ENCODE measurements around the gene FOLR3. TPM values are rescaled to one million over a fixed set of nuclear protein-coding genes. Genes with fewer than 3 reads are reported as not detected.

FOLR3 gene
- total RNA-seq, 1 donor from 2014 or later = not detected

GRCh38 chr11:72120930-72121329 is 14.6 kb upstream of the FOLR3 start:
- no peak overlapping the region for H3K27ac ChIP-seq (ENCODE audit: low read depth, low read length)
- no peak for FAIRE-seq
- TF ChIP-seq CTCF (IDR thresholded peaks at IDR 0.05; ENCODE audit: insufficient read depth, low read depth, low read length) (no peak), EZH2 (IDR thresholded peaks at IDR 0.05; ENCODE audit: insufficient read depth, low read length) (no peak)
- no peaks in the 10 kb centered on the region for H3K36me3 ChIP-seq (ENCODE audit: insufficient read depth, low read length)
- no peaks in the 10 kb centered on the region for H3K4me1 ChIP-seq (ENCODE audit: insufficient read depth, low read length)
- Mint-ChIP-seq H3K36me3 (ENCODE audit: low read depth, unreplicated experiment) (peaks cover 4% of the 10 kb centered on the region), H3K27ac (ENCODE audit: unreplicated experiment) (no peak overlapping the region), H3K4me1 (ENCODE audit: low read depth, unreplicated experiment) (no peaks in the 10 kb centered on the region), H3K4me3 (ENCODE audit: unreplicated experiment) (no peak overlapping the region), H3K9me3 (ENCODE audit: unreplicated experiment) (peaks cover 4% of the 10 kb centered on the region), H3K27me3 (ENCODE audit: low read depth, unreplicated experiment) (peaks cover 19% of the 10 kb centered on the region)
- no peaks in the 10 kb centered on the region for H3K27me3 ChIP-seq (ENCODE audit: insufficient read depth, low read length)
- H3K9me3 ChIP-seq (ENCODE audit: insufficient read depth, low read depth, low read length) = peaks cover 3% of the 10 kb centered on the region
- no peaks in the 10 kb centered on the region for H3K79me2 ChIP-seq (ENCODE audit: insufficient read depth, low read length)
- no peak for DNase-seq (ENCODE audit: low read depth)
- no peak overlapping the region for H3K9ac ChIP-seq (ENCODE audit: low read length)
- H3K4me2 ChIP-seq (ENCODE audit: low read length) = no peak overlapping the region
- no peak overlapping the region for H2AFZ ChIP-seq (ENCODE audit: low read depth, low read length)
- H3K4me3 ChIP-seq (ENCODE audit: insufficient read depth, low read depth, low read length) = no peak overlapping the region
- H4K20me1 ChIP-seq (ENCODE audit: insufficient read depth, low read length) = no peaks in the 10 kb centered on the region

- Histone ChIP-seq H2AFZ (ENCODE audit: low read depth, low read length) (no peak overlapping the region), H3K4me2 (ENCODE audit: low read length) (no peak overlapping the region), H3K4me1 (ENCODE audit: insufficient read depth, low read length) (no peaks in the 10 kb centered on the region), H3K27me3 (ENCODE audit: insufficient read depth, low read length) (no peaks in the 10 kb centered on the region), H3K79me2 (ENCODE audit: insufficient read depth, low read length) (no peaks in the 10 kb centered on the region), H3K9ac (ENCODE audit: low read length) (no peak overlapping the region), H3K27ac (ENCODE audit: low read depth, low read length) (no peak overlapping the region), H3K36me3 (ENCODE audit: insufficient read depth, low read length) (no peaks in the 10 kb centered on the region), H3K9me3 (ENCODE audit: insufficient read depth, low read depth, low read length) (peaks cover 3% of the 10 kb centered on the region), H3K4me3 (ENCODE audit: insufficient read depth, low read depth, low read length) (no peak overlapping the region), H4K20me1 (ENCODE audit: insufficient read depth, low read length) (no peaks in the 10 kb centered on the region)
- no peak for DNase-seq (ENCODE audit: low read depth)
- no peak for TF ChIP-seq EZH2 (IDR thresholded peaks at IDR 0.05; ENCODE audit: insufficient read depth, low read length)
- no peak for TF ChIP-seq CTCF (IDR thresholded peaks at IDR 0.05; ENCODE audit: insufficient read depth, low read depth, low read length)
- no peak for FAIRE-seq
- Mint-ChIP-seq H3K27ac (ENCODE audit: unreplicated experiment) (no peak overlapping the region), H3K4me3 (ENCODE audit: unreplicated experiment) (no peak overlapping the region), H3K9me3 (ENCODE audit: unreplicated experiment) (peaks cover 6% of the 10 kb centered on the region), H3K27me3 (ENCODE audit: low read depth, unreplicated experiment) (peaks cover 17% of the 10 kb centered on the region), H3K4me1 (ENCODE audit: low read depth, unreplicated experiment) (no peaks in the 10 kb centered on the region), H3K36me3 (ENCODE audit: low read depth, unreplicated experiment) (peaks cover 4% of the 10 kb centered on the region)
Observed at GRCh38 chr11:72122607-72123006, 12.9 kb upstream of the FOLR3 start.

DNA sequence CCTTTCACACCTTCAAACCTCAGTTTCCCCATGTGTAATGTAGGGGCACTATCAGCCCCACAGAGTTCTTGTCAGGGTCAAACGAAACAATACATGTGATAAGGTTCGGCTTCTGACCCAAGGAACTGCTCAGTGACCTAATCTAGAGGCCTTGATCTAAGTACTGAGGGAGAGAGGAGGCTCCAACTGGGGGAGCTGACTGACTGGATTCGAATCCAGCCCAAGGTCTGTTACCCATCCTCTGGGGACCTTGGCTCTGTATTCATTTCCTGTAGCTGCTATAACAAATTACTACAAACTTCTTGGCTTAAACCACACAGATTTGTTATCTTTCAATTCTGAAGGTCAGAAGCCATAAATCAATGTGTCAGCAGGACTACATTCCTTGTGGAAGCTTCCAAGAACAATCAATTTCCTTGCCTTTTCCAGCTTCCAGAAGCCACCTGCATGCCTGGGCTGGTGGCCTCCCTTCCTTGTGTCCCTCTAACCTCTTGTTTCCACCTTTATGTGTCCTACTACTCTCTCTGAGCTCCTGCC is 12.3 kb upstream of the FOLR3 start:
- H3K4me3 Mint-ChIP-seq (ENCODE audit: unreplicated experiment) = no peak overlapping the region
- Histone ChIP-seq H3K4me1 (ENCODE audit: insufficient read depth, low read length) (no peaks in the 10 kb centered on the region), H2AFZ (ENCODE audit: low read depth, low read length) (no peak overlapping the region), H3K4me2 (ENCODE audit: low read length) (no peak overlapping the region), H3K27me3 (ENCODE audit: insufficient read depth, low read length) (no peaks in the 10 kb centered on the region), H3K4me3 (ENCODE audit: insufficient read depth, low read depth, low read length) (no peak overlapping the region), H3K9ac (ENCODE audit: low read length) (no peak overlapping the region), H3K79me2 (ENCODE audit: insufficient read depth, low read length) (no peaks in the 10 kb centered on the region), H4K20me1 (ENCODE audit: insufficient read depth, low read length) (no peaks in the 10 kb centered on the region), H3K9me3 (ENCODE audit: insufficient read depth, low read depth, low read length) (peaks cover 3% of the 10 kb centered on the region), H3K27ac (ENCODE audit: low read depth, low read length) (no peak overlapping the region), H3K36me3 (ENCODE audit: insufficient read depth, low read length) (no peaks in the 10 kb centered on the region)
- TF ChIP-seq CTCF (IDR thresholded peaks at IDR 0.05; ENCODE audit: insufficient read depth, low read depth, low read length) = no peak
- no peak for TF ChIP-seq EZH2 (IDR thresholded peaks at IDR 0.05; ENCODE audit: insufficient read depth, low read length)
- no peak for FAIRE-seq
- DNase-seq (ENCODE audit: low read depth) = no peak
- H3K27ac Mint-ChIP-seq (ENCODE audit: unreplicated experiment) = no peak overlapping the region
- H3K4me1 Mint-ChIP-seq (ENCODE audit: low read depth, unreplicated experiment) = no peaks in the 10 kb centered on the region
- H3K36me3 Mint-ChIP-seq (ENCODE audit: low read depth, unreplicated experiment) = peaks cover 4% of the 10 kb centered on the region
- H3K27me3 Mint-ChIP-seq (ENCODE audit: low read depth, unreplicated experiment) = peaks cover 17% of the 10 kb centered on the region
- H3K9me3 Mint-ChIP-seq (ENCODE audit: unreplicated experiment) = peaks cover 6% of the 10 kb centered on the region

All from astrocyte (in vitro differentiated cells and primary cell).